Fibroblast of lung (primary cell): ENCODE results near the gene TMEM269. TPM values are rescaled to one million over a fixed set of nuclear protein-coding genes. Genes with fewer than 3 reads are reported as not detected.

Source experiments
- DNase-seq, 2 donors: peaks; one replicate each; pipeline versions ENCODE4 v3.0.0 to v3.0.0-alpha.2; 2010; ENCODE audit warnings: low read depth in 2 of 2
- H2AFZ ChIP-seq: 2 replicates; pipeline ENCODE4 v1.5.1; 2012; ENCODE audit warnings: low read length, control low read depth, inconsistent platforms
- H3K27ac ChIP-seq: 2 replicates; pipeline ENCODE4 v1.5.1; 2011; ENCODE audit warnings: low read length, control low read depth; ENCODE audit not compliant: insufficient read depth
- H3K27me3 ChIP-seq: 2 replicates; pipeline ENCODE4 v1.5.1; 2011; ENCODE audit warnings: mild to moderate bottlenecking, low read length; ENCODE audit not compliant: control insufficient read depth, insufficient read depth
- H3K36me3 ChIP-seq: 2 replicates; pipeline ENCODE4 v1.5.1; 2011; ENCODE audit warnings: low read length; ENCODE audit not compliant: control insufficient read depth, insufficient read depth
- H3K4me1 ChIP-seq: 2 replicates; pipeline ENCODE4 v1.5.1; 2011; ENCODE audit warnings: low read length; ENCODE audit not compliant: control insufficient read depth, insufficient read depth; ENCODE audit errors: extremely low read depth
- H3K4me2 ChIP-seq: 2 replicates; pipeline ENCODE4 v1.5.1; 2011; ENCODE audit warnings: low read length, control low read depth; ENCODE audit not compliant: insufficient read depth; ENCODE audit errors: extremely low read depth
- H3K4me3 ChIP-seq, 4 experiments: fragments of 200-600 bp in 1 of 4; sonication (generic) in 1 of 4; replicated peaks in 1 of 4; 2 replicates each; pipeline ENCODE4 v1.5.1; 2011 to 2016; ENCODE audit warnings: low read length in 4 of 4, low read depth in 3 of 4, mild to moderate bottlenecking in 3 of 4, control low read depth in 2 of 4, inconsistent platforms in 1 of 4, mixed read lengths in 1 of 4; ENCODE audit not compliant: insufficient read depth in 1 of 4; ENCODE audit errors: control extremely low read depth in 1 of 4
- H3K79me2 ChIP-seq: 2 replicates; pipeline ENCODE4 v1.5.1; 2012; ENCODE audit warnings: mild to moderate bottlenecking, low read length, inconsistent platforms; ENCODE audit not compliant: control insufficient read depth, insufficient read depth
- H3K9ac ChIP-seq: 2 replicates; pipeline ENCODE4 v1.5.1; 2011; ENCODE audit warnings: mild to moderate bottlenecking, low read length, control low read depth; ENCODE audit not compliant: insufficient read depth
- H3K9me3 ChIP-seq: 2 replicates; pipeline ENCODE4 v1.5.1; 2012; ENCODE audit warnings: low read depth, low read length; ENCODE audit not compliant: control insufficient read depth, insufficient read depth
- H4K20me1 ChIP-seq: 2 replicates; pipeline ENCODE4 v1.5.1; 2011; ENCODE audit warnings: low read length; ENCODE audit not compliant: control insufficient read depth, insufficient read depth; ENCODE audit errors: extremely low read depth
- EZH2 ChIP-seq: IDR thresholded peaks from 2 replicates; pipeline ENCODE4 v1.5.1; 2012; ENCODE audit warnings: low read length, control low read depth, mild to moderate bottlenecking; ENCODE audit errors: missing control alignments
- polyA plus RNA-seq, 2 donors: library from polyadenylated mRNA; depleted of rRNA in 1 of 2; stranded (reverse) in 1 of 2; unstranded in 1 of 2; fragments of >200 nt; gene quantifications; 2 replicates each; pipeline ENCODE4 v1.2.1, GENCODE V29; 2011 to 2012; ENCODE audit warnings: missing spikeins in 1 of 2
- total RNA-seq: library from RNA; depleted of rRNA; stranded (reverse); fragments of >200 nt; gene quantifications from 2 replicates; pipeline ENCODE4 v1.2.1, GENCODE V29; 2014
- TF ChIP-seq, protein P1 (sequence below), 2 donors: IDR thresholded peaks in 1 of 2; conservative IDR thresholded peaks in 1 of 2; 1 replicate in 1 of 2; 2 replicates in 1 of 2; pipeline ENCODE4 v1.5.1; 2011 to 2012; ENCODE audit warnings: low read length in 2 of 2, control low read depth in 1 of 2, inconsistent platforms in 1 of 2, low read depth in 1 of 2, mild to moderate bottlenecking in 1 of 2

TMEM269 gene
- total and polyA plus RNA-seq, 2 donors (not counting 1 experiment from before 2014, with no cell fraction given): 0.10 to 0.17 TPM

DNA sequence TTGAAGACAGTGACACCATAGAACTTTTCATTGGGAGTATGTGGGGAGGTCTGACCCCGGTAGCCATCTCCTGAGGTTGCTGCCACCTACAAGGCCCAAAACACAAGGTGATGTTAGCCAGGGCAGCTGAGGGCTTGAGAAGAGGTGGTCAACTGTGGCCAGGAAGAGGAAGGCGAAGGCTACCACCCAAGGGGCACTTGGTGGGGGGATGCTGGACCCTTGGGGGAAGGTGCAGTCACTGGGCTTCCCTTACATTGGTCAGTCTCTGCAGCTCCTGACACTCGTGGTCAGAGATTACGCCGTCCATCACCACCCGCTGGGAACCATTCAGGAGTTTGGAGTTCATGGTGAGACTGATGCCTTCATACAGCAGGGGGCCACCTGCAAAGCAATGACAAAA, 32.5 kb upstream of the TMEM269 start:
- no peaks in the 10 kb centered on the region for H3K9me3 ChIP-seq
- DNase-seq: no peak
- no peaks in the 10 kb centered on the region for H3K27me3 ChIP-seq
- H3K4me3 ChIP-seq: no peak overlapping the region
- no peak overlapping the region for H3K27ac ChIP-seq
- H2AFZ ChIP-seq: no peak overlapping the region
- no peak overlapping the region for H3K4me2 ChIP-seq
- H3K9ac ChIP-seq: no peak overlapping the region
- H3K4me1 ChIP-seq: peaks cover 2% of the 10 kb centered on the region
- H3K36me3 ChIP-seq: peaks cover 45% of the 10 kb centered on the region
- no peaks in the 10 kb centered on the region for H3K79me2 ChIP-seq
- H4K20me1 ChIP-seq: peaks cover 2% of the 10 kb centered on the region
- TF ChIP-seq EZH2: no peak
- TF ChIP-seq, protein P1, sequence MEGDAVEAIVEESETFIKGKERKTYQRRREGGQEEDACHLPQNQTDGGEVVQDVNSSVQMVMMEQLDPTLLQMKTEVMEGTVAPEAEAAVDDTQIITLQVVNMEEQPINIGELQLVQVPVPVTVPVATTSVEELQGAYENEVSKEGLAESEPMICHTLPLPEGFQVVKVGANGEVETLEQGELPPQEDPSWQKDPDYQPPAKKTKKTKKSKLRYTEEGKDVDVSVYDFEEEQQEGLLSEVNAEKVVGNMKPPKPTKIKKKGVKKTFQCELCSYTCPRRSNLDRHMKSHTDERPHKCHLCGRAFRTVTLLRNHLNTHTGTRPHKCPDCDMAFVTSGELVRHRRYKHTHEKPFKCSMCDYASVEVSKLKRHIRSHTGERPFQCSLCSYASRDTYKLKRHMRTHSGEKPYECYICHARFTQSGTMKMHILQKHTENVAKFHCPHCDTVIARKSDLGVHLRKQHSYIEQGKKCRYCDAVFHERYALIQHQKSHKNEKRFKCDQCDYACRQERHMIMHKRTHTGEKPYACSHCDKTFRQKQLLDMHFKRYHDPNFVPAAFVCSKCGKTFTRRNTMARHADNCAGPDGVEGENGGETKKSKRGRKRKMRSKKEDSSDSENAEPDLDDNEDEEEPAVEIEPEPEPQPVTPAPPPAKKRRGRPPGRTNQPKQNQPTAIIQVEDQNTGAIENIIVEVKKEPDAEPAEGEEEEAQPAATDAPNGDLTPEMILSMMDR (conservative IDR thresholded peaks at IDR 0.05 in 1 of 2, IDR thresholded peaks at IDR 0.05 in 1 of 2; ENCODE audit: low read depth in 1 of 2, low read length in 2 of 2): no peak

DNA sequence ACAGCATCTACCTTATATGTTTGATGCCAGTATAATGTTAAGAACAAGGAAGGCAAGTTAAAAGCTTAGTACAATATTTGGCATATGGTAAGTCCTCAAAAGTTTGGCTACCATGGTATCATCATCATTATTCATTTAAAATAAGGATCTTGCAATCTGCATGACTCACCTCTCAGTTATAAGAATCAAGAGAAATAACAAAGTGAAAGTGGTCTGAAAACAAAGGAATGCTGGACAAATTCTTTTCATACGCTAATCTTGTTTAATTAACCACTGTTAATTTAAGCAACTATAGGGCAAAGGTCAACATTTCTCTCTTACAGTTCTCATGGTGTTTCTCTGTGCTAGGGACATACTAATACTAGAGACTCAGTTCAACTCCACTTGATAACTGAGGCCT, 31.7 kb upstream of the TMEM269 start:
- peak overlapping the region; percentile 11 for H3K4me2 ChIP-seq

DNA sequence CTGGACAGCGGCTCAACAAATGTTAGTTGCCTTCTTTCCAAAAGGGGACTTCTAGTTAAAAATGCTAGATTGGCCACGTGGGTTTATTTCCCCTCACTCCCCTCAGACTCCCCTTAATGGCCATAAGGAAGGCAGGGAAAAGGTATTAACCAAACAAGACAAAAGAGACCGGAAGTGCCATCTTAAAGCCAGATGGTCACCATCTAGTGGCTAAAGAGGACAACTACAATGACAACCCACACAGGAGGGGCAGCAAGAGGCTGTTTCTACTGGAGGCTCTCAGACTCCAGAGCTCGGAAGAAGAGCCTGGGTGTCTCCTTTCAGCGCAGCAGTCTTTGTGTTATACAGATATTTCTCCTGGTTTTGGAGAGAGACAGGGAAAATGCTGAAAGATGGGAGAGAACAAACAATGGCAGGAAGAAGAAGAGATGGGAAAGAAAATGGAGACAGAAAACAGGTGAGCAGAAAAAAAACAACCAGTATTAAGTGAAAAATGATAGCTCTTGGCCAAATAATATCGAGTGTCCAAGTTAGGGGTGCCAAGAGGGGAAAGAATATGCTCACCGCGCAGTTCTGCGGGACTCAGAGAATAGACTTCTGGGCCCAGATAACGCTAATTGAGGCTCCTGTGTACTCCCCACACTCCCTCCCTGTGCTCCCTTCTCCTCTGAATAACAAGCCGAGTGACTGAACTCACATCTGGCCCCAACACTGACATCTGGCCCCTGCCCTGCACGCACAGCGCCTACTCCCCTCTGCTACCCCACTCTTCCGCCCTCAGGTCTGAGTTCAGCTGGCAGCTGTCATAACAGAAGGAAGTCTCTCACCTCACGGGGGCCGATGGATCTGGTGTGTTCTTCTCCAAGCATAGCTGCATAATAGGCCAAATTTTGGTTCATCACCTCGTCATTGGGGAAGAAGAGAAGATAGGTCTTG, 27.6 kb upstream of the TMEM269 start:
- no peaks in the 10 kb centered on the region for H3K27me3 ChIP-seq
- H3K4me1 ChIP-seq: peaks cover 2% of the 10 kb centered on the region
- TF ChIP-seq EZH2: no peak
- TF ChIP-seq, protein P1 (conservative IDR thresholded peaks at IDR 0.05 in 1 of 2, IDR thresholded peaks at IDR 0.05 in 1 of 2; ENCODE audit: low read depth in 1 of 2, low read length in 2 of 2): peak; percentile 62 to 76
- peak; percentile 64 to 70 for DNase-seq
- peaks cover 31% of the 10 kb centered on the region for H3K36me3 ChIP-seq
- H3K79me2 ChIP-seq: peaks cover 1% of the 10 kb centered on the region
- H3K9me3 ChIP-seq: no peaks in the 10 kb centered on the region
- H4K20me1 ChIP-seq: no peaks in the 10 kb centered on the region
- H3K4me3 ChIP-seq: no peak overlapping the region
- no peak overlapping the region for H3K4me2 ChIP-seq
- no peak overlapping the region for H3K27ac ChIP-seq
- H2AFZ ChIP-seq: no peak overlapping the region
- no peak overlapping the region for H3K9ac ChIP-seq

More for the DNA sequence above, 31.7 kb upstream of the TMEM269 start:
- Histone ChIP-seq H3K27me3 (no peaks in the 10 kb centered on the region), H3K36me3 (peaks cover 40% of the 10 kb centered on the region), H3K27ac (peak overlapping the region; percentile 17), H3K9ac (no peak overlapping the region), H3K79me2 (no peaks in the 10 kb centered on the region), H2AFZ (no peak overlapping the region), H4K20me1 (no peaks in the 10 kb centered on the region), H3K9me3 (no peaks in the 10 kb centered on the region), H3K4me3 (no peak overlapping the region), H3K4me1 (peaks cover 2% of the 10 kb centered on the region)
- no peak for TF ChIP-seq EZH2
- TF ChIP-seq, protein P1 (conservative IDR thresholded peaks at IDR 0.05 in 1 of 2, IDR thresholded peaks at IDR 0.05 in 1 of 2; ENCODE audit: low read depth in 1 of 2, low read length in 2 of 2): no peak
- peak; percentile 63 to 69 for DNase-seq
